GM10266 (cell line): ENCODE results near the gene ULBP1.
"Not testable (repeated sequence)": the region's sequence is repeated elsewhere in the genome, so short reads cannot be mapped to it uniquely, and the experiment has no call there.

Experiments used
- DNase-seq: peaks from one replicate; pipeline ENCODE4 v3.0.0; 2012; ENCODE audit errors: extremely low spot score
- CTCF ChIP-seq: IDR thresholded peaks from 2 replicates; pipeline ENCODE4 v1.5.1; 2012; ENCODE audit warnings: mild to moderate bottlenecking, low read depth; ENCODE audit not compliant: control insufficient read depth, insufficient read depth; ENCODE audit errors: missing control alignments

Gene ULBP1

GRCh38 chr6:149936743-149937142 lies 27.0 kb upstream of the ULBP1 start:
- no peak for TF ChIP-seq CTCF
- no peak for DNase-seq

- not testable (repeated sequence) for DNase-seq
Observed at GRCh38 chr6:149938013-149938570, 25.7 kb upstream of the ULBP1 start.

GRCh38 chr6:149938571-149939355 lies 25.0 kb upstream of the ULBP1 start:
- no peak for TF ChIP-seq CTCF
- DNase-seq, result peak; percentile 73

GRCh38 chr6:149939356-149939648 lies 24.4 kb upstream of the ULBP1 start:
- no peak for TF ChIP-seq CTCF
- DNase-seq, result no peak

- no peak for DNase-seq
- no peak for TF ChIP-seq CTCF
Observed at GRCh38 chr6:149939909-149940671, 23.7 kb upstream of the ULBP1 start.

- DNase-seq, result no peak
- TF ChIP-seq CTCF, result no peak
Observed at GRCh38 chr6:149940672-149940982, 23.1 kb upstream of the ULBP1 start.

GRCh38 chr6:149941583-149942460 lies 21.9 kb upstream of the ULBP1 start, which contains the start of gene ULBP2:
Gene ULBP2, plus strand, starts transcription at chr6:149942014. Its CDS starts 59 bp downstream, at chr6:149942073.
- DNase-seq, result peak; percentile 78
- TF ChIP-seq CTCF, result no peak
